Right hindlimb (tissue), 1 donor: Measurements from ENCODE around the gene TMEM178B.
"Not testable (repeated sequence)": the region's sequence is repeated elsewhere in the genome, so short reads cannot be mapped to it uniquely, and the experiment has no call there.

Experiments used
- DNase-seq: peaks from one replicate; pipeline ENCODE4 v3.0.0-alpha.2; 2018

Gene TMEM178B

GRCh38 chr7:141359740-141360415 is 286.0 kb downstream of the TMEM178B start:
- DNase-seq, result no peak

GRCh38 chr7:141360416-141360760 is 286.5 kb downstream of the TMEM178B start:
- DNase-seq, result no peak

GRCh38 chr7:141360803-141361202 is 286.9 kb downstream of the TMEM178B start:
- DNase-seq, result no peak

GRCh38 chr7:141361479-141361878 is 287.6 kb downstream of the TMEM178B start:
- DNase-seq, result no peak

GRCh38 chr7:141361960-141362359 is 288.1 kb downstream of the TMEM178B start:
- DNase-seq, result no peak

GRCh38 chr7:141362580-141363435 is 288.9 kb downstream of the TMEM178B start:
- DNase-seq, result no peak

GRCh38 chr7:141363748-141364147 is 289.9 kb downstream of the TMEM178B start:
- DNase-seq, result no peak

- no peak for DNase-seq
Measured at GRCh38 chr7:141366091-141366621, 292.3 kb downstream of the TMEM178B start.

- DNase-seq, result no peak
Measured at GRCh38 chr7:141369422-141369821, 295.6 kb downstream of the TMEM178B start.

GRCh38 chr7:141370178-141370577 is 296.3 kb downstream of the TMEM178B start:
- no peak for DNase-seq

GRCh38 chr7:141370650-141371049 is 296.8 kb downstream of the TMEM178B start:
- no peak for DNase-seq

GRCh38 chr7:141374425-141374824 is 300.6 kb downstream of the TMEM178B start:
- no peak for DNase-seq

- DNase-seq, result no peak
Measured at GRCh38 chr7:141375442-141375841, 301.6 kb downstream of the TMEM178B start.

- no peak for DNase-seq
Measured at GRCh38 chr7:141377906-141378305, 304.0 kb downstream of the TMEM178B start.

GRCh38 chr7:141378405-141378804 is 304.5 kb downstream of the TMEM178B start:
- DNase-seq, result no peak

GRCh38 chr7:141381794-141382427 is 308.0 kb downstream of the TMEM178B start:
- DNase-seq, result no peak

GRCh38 chr7:141383356-141383755 is 309.5 kb downstream of the TMEM178B start:
- DNase-seq, result not testable (repeated sequence)

GRCh38 chr7:141386881-141387280 is 313.0 kb downstream of the TMEM178B start:
- no peak for DNase-seq

- no peak for DNase-seq
Measured at GRCh38 chr7:141387521-141388217, 313.8 kb downstream of the TMEM178B start.

GRCh38 chr7:141389140-141389796 is 315.4 kb downstream of the TMEM178B start:
- no peak for DNase-seq

GRCh38 chr7:141390339-141390738 is 316.5 kb downstream of the TMEM178B start:
- DNase-seq, result no peak

GRCh38 chr7:141393056-141393455 is 319.2 kb downstream of the TMEM178B start:
- no peak for DNase-seq
